Testis (tissue), 2 donors: ENCODE measurements around the gene SPRING1.

Experiments used
- CTCF ChIP-seq, 3 experiments: fragments of 450-650 bp in 2 of 3; fragments of 200-600 bp in 1 of 3; sonication (generic) in 1 of 3; IDR thresholded peaks; one replicate each; pipeline ENCODE4 v1.5.1; 2016 to 2019; ENCODE audit warnings: antibody characterized with exemption in 3 of 3, mild to moderate bottlenecking in 2 of 3, moderate library complexity in 1 of 3
- POLR2A ChIP-seq: fragments of 450-650 bp; IDR thresholded peaks from one replicate; pipeline ENCODE4 v1.6.1; 2017; ENCODE audit warnings: antibody characterized with exemption, mild to moderate bottlenecking, moderate library complexity

- TF ChIP-seq CTCF (IDR thresholded peaks at IDR 0.05) (no peak), POLR2A (peak; percentile 49)
Observed at GRCh38 chr12:116737774-116738657, at the start of gene SPRING1, which contains the start of gene RNFT2.
